GM12878 (cell line): ENCODE results near the gene RAI14. TPM values are rescaled to one million over a fixed set of nuclear protein-coding genes. Genes with fewer than 3 reads are reported as not detected.
"Not testable (repeated sequence)": the region's sequence is repeated elsewhere in the genome, so short reads cannot be mapped to it uniquely, and the experiment has no call there.

Source experiments
- ATAC-seq: fragments of 200-7000 bp; cut with Tn5 transposase; 3 replicates; pipeline ENCODE4 v1.9.1; 2020; ENCODE audit warnings: mild to moderate bottlenecking, moderate library complexity
- BruUV-seq: library from RNA; stranded (reverse); fragments of 400-500 nt; replicated peaks from 2 replicates; lab custom pipeline; 2021; lab: Mats Ljungman, UMichigan
- CTCF ChIA-PET: fragments of 300-600 bp; sonication (Branson Sonifier 250); formaldehyde crosslinking; extraction: SDS; loops from one replicate; lab custom pipeline; 2021; ENCODE audit warnings: inconsistent platforms; lab: Yijun Ruan, JAX
- POLR2A ChIA-PET: fragments of 350-600 bp; formaldehyde crosslinking; extraction: SDS; loops from one replicate; lab custom pipeline; 2021; ENCODE audit warnings: inconsistent platforms; lab: Charles Lee
- RAD21 ChIA-PET: fragments of 300-600 bp; sonication (Branson Sonifier 250); formaldehyde crosslinking; loops from one replicate; lab custom pipeline; 2023; ENCODE audit warnings: antibody characterized with exemption; ENCODE audit not compliant: unreplicated experiment; lab: Charles Lee
- SMC1A ChIA-PET: fragments of 300-600 bp; sonication (Branson Sonifier 250); formaldehyde crosslinking; loops from one replicate; lab custom pipeline; 2023; ENCODE audit not compliant: unreplicated experiment, uncharacterized antibody; lab: Charles Lee
- DNase-seq: peaks from one replicate; pipeline ENCODE4 v3.0.0-alpha.2; 2011; ENCODE audit warnings: low read depth, low spot score
- FAIRE-seq: peaks from 3 replicates; lab custom pipeline; 2011; peaks lifted over from hg19 to GRCh38; lab: Jason Lieb, UNC
- H2AFZ ChIP-seq: 2 replicates; pipeline ENCODE4 v1.6.0; 2011; ENCODE audit warnings: low read depth, low read length, control low read depth; ENCODE audit not compliant: control insufficient read depth
- H3K27ac ChIP-seq: 2 replicates; pipeline ENCODE4 v1.5.1; 2011; ENCODE audit warnings: control low read depth; ENCODE audit not compliant: control insufficient read depth, insufficient read depth
- H3K27me3 ChIP-seq, 2 experiments: replicated peaks in 1 of 2; 2 replicates each; pipeline versions ENCODE4 v1.6.0 to v1.6.1; 2011; ENCODE audit warnings: low read length in 1 of 2; ENCODE audit not compliant: control insufficient read depth in 2 of 2, insufficient read depth in 2 of 2
- H3K36me3 ChIP-seq, 2 experiments: 2 replicates each; pipeline ENCODE4 v1.5.1; 2011; ENCODE audit warnings: low read length in 1 of 2; ENCODE audit not compliant: control insufficient read depth in 2 of 2, insufficient read depth in 2 of 2
- H3K4me1 ChIP-seq: 2 replicates; pipeline ENCODE4 v1.6.1; 2011; ENCODE audit warnings: mild to moderate bottlenecking, low read length, moderate library complexity, mixed read lengths; ENCODE audit not compliant: control insufficient read depth, insufficient read depth
- H3K4me2 ChIP-seq: 2 replicates; pipeline ENCODE4 v1.6.0; 2011; ENCODE audit warnings: control low read depth; ENCODE audit not compliant: control insufficient read depth, insufficient read depth
- H3K4me3 ChIP-seq: fragments of 200-600 bp; sonication (generic); 2 replicates; pipeline ENCODE4 v1.5.1; 2016
- H3K79me2 ChIP-seq: 2 replicates; pipeline ENCODE4 v1.6.0; 2011; ENCODE audit warnings: low read length; ENCODE audit not compliant: control insufficient read depth, insufficient read depth
- H3K9ac ChIP-seq: 2 replicates; pipeline ENCODE4 v1.8.0; 2011; ENCODE audit warnings: low read length, control low read depth, mixed read lengths; ENCODE audit not compliant: control insufficient read depth, insufficient read depth
- H3K9me3 ChIP-seq: replicated peaks from 3 replicates; pipeline ENCODE4 v1.5.1; 2011; ENCODE audit warnings: mild to moderate bottlenecking, low read length; ENCODE audit not compliant: control insufficient read depth, insufficient read depth
- H4K20me1 ChIP-seq: 2 replicates; pipeline ENCODE4 v1.6.0; 2011; ENCODE audit not compliant: control insufficient read depth, insufficient read depth
- BRCA1 ChIP-seq: IDR thresholded peaks from 2 replicates; pipeline ENCODE4 v1.6.1; 2011; ENCODE audit warnings: low read depth, low read length, improper control_type of control experiment
- CBFB ChIP-seq: IDR thresholded peaks from 2 replicates; pipeline ENCODE4 v1.6.1; 2016; ENCODE audit warnings: antibody characterized with exemption, low read depth
- CBX3 ChIP-seq: fragments of 200-600 bp; sonication (generic); IDR thresholded peaks from 2 replicates; pipeline ENCODE4 v1.6.1; 2016; ENCODE audit warnings: low read depth, borderline replicate concordance
- FOXK2 ChIP-seq: fragments of 450-650 bp; IDR thresholded peaks from 2 replicates; pipeline ENCODE4 v1.6.1; 2017; ENCODE audit warnings: mild to moderate bottlenecking, moderate library complexity
- GATAD2B ChIP-seq: fragments of 450-650 bp; conservative IDR thresholded peaks from 2 replicates; pipeline ENCODE4 v1.6.1; 2017; ENCODE audit warnings: low read depth, mild to moderate bottlenecking, moderate library complexity
- NKRF ChIP-seq: fragments of 450-650 bp; conservative IDR thresholded peaks from 2 replicates; pipeline ENCODE4 v1.6.1; 2017; ENCODE audit warnings: mild to moderate bottlenecking, moderate library complexity
- PKNOX1 ChIP-seq: fragments of 450-650 bp; IDR thresholded peaks from 2 replicates; pipeline ENCODE4 v1.6.1; 2016; ENCODE audit warnings: mild to moderate bottlenecking
- RELA ChIP-seq: fragments of 450-650 bp; IDR thresholded peaks from 2 replicates; pipeline ENCODE4 v1.8.0; 2014; ENCODE audit warnings: borderline replicate concordance; ENCODE audit not compliant: partially characterized antibody
- WGBS: methylation state at CpG from one replicate; pipeline ENCODE4 v1.1.6; 2016; ENCODE audit warnings: low lambda C conversion rate; ENCODE audit not compliant: insufficient replicate concordance, insufficient coverage; ENCODE audit errors: missing lambda C conversion rate; 5-methylcytosine and 5-hydroxymethylcytosine counted together
- in situ Hi-C: fragments of 300-500 bp; cut with MboI; formaldehyde crosslinking; loops from 9 replicates; pipeline ENCODE4 v1.14.3; 2018; ENCODE audit warnings: mixed read lengths
- intact Hi-C: fragments of 100-400 bp; cut with micrococcal nuclease; formaldehyde crosslinking; loops from one replicate; pipeline ENCODE4 v1.14.2; 2022; ENCODE audit not compliant: unreplicated experiment
- polyA plus RNA-seq, 11 experiments: library from polyadenylated mRNA; depleted of rRNA in 4 of 11; unstranded in 6 of 11; stranded (reverse) in 5 of 11; fragments of >200 nt; fragmentation: Nextera tagmentation in 4 of 11; fragmentation: Illumina TruSeq in 1 of 11; extraction: Ambion mirVana in 4 of 11; extraction: Trizol in 1 of 11; gene quantifications; 1 replicate in 1 of 11; 2 replicates in 10 of 11; pipeline versions ENCODE4 v1.2.1 to v1.2.3, GENCODE V29; 2011 to 2016; ENCODE audit warnings: inconsistent platforms in 2 of 11, missing spikeins in 2 of 11, low read depth in 1 of 11
- total RNA-seq, 4 experiments: library from RNA; depleted of rRNA in 3 of 4; stranded (reverse); fragments of >200 nt in 3 of 4; fragmentation: Illumina TruSeq in 1 of 4; extraction: Trizol in 1 of 4; gene quantifications; 2 replicates each; pipeline versions ENCODE4 v1.2.1 to v1.2.3, GENCODE V29; 2013 to 2021
- TF ChIP-seq, protein P1 (sequence below): fragments of 450-650 bp; formaldehyde crosslinking; IDR thresholded peaks from 2 replicates; pipeline ENCODE4 v1.5.0; 2022; ENCODE audit warnings: mild to moderate bottlenecking, missing genetic modification characterization

Gene RAI14
- total and polyA plus RNA-seq, 10 of the 15 experiments (the other 5 are each of a cell fraction or from before 2014, with no cell fraction given), result 0.18 to 4.6 (median 1.9) TPM

- no peak for TF ChIP-seq BRCA1
Measured at GRCh38 chr5:34724741-34725140, 68.6 kb downstream of the RAI14 start (continued).

DNA sequence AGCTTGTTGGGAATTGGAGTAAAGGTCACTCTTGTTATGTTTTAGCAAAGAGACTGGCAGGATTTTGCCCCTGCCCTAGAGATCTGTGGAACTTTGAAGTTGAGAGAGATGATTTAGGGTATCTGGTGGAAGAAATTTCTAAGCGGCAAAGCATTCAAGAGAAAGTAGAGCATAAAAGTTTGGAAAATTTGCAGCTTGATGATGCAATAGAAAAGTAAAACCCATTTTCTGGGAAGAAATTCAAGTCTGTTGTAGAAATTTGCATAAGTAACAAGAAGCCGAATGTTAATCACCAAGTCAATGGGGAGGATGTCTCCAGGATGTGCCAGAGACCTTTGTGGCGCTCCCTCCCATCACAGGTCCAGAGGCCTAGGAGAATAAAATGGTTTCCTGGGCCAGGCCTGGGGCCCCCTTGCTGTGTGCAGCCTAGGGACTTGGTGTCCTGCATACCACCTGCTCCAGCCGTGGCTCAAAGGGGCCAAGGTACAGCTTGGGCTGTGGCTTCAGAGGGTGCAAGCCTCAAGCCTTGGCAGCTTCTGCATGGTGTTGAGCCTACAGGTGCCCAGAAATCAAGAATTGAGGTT is 71.1 kb downstream of the RAI14 start:
- H3K4me3 ChIP-seq, H4K20me1 ChIP-seq, H3K9ac ChIP-seq, ATAC-seq, H2AFZ ChIP-seq, CTCF ChIA-PET, H3K27me3 ChIP-seq, H3K4me2 ChIP-seq, in situ Hi-C loops, SMC1A ChIA-PET, intact Hi-C loops, H3K36me3 ChIP-seq, RAD21 ChIA-PET, DNase-seq, FAIRE-seq, H3K9me3 ChIP-seq, H3K27ac ChIP-seq, POLR2A ChIA-PET, BruUV-seq, H3K79me2 ChIP-seq, H3K4me1 ChIP-seq: not testable (repeated sequence)
- WGBS, result 59% methylated on average over 4 of the region's 4 CpGs

GRCh38 chr5:34728236-34728635 is 72.1 kb downstream of the RAI14 start:
- Histone ChIP-seq H3K27ac (no peak overlapping the region), H3K9ac (no peak overlapping the region), H3K79me2 (no peaks in the 10 kb centered on the region), H3K36me3 (no peaks in the 10 kb centered on the region), H3K4me2 (no peak overlapping the region), H3K4me1 (no peaks in the 10 kb centered on the region), H2AFZ (no peak overlapping the region), H3K4me3 (no peak overlapping the region), H3K9me3 (no peaks in the 10 kb centered on the region; the same call in 2 of the 3 replicates), H3K27me3 (no peaks in the 10 kb centered on the region), H4K20me1 (no peaks in the 10 kb centered on the region)
- ATAC-seq (no peak), DNase-seq (no peak), FAIRE-seq (no peak)
- in situ Hi-C loops, result no loop called here
- CTCF ChIA-PET, result no interaction called here
- intact Hi-C loops, result no loop called here
- SMC1A ChIA-PET, result no interaction called here
- no TSS peak for BruUV-seq
- RAD21 ChIA-PET, result no interaction called here
- 13% methylated on average over 4 of the region's 4 CpGs for WGBS
- POLR2A ChIA-PET, result no interaction called here
- TF ChIP-seq, protein P1, sequence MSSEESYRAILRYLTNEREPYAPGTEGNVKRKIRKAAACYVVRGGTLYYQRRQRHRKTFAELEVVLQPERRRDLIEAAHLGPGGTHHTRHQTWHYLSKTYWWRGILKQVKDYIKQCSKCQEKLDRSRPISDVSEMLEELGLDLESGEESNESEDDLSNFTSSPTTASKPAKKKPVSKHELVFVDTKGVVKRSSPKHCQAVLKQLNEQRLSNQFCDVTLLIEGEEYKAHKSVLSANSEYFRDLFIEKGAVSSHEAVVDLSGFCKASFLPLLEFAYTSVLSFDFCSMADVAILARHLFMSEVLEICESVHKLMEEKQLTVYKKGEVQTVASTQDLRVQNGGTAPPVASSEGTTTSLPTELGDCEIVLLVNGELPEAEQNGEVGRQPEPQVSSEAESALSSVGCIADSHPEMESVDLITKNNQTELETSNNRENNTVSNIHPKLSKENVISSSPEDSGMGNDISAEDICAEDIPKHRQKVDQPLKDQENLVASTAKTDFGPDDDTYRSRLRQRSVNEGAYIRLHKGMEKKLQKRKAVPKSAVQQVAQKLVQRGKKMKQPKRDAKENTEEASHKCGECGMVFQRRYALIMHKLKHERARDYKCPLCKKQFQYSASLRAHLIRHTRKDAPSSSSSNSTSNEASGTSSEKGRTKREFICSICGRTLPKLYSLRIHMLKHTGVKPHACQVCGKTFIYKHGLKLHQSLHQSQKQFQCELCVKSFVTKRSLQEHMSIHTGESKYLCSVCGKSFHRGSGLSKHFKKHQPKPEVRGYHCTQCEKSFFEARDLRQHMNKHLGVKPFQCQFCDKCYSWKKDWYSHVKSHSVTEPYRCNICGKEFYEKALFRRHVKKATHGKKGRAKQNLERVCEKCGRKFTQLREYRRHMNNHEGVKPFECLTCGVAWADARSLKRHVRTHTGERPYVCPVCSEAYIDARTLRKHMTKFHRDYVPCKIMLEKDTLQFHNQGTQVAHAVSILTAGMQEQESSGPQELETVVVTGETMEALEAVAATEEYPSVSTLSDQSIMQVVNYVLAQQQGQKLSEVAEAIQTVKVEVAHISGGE (CRISPR knock-in tag), result no peak
- TF ChIP-seq CBX3 (no peak), CBFB (no peak), GATAD2B (no peak), NKRF (no peak), RELA (no peak), FOXK2 (no peak), PKNOX1 (no peak)
